K562 (cell line): ENCODE data around the gene CD48. TPM values are rescaled to one million over a fixed set of nuclear protein-coding genes. Genes with fewer than 3 reads are reported as not detected.
A peak's percentile ranks its signal among the peaks of the same experiment; 100 is the strongest.

Experiments
- ATAC-seq: fragments of 200-7000 bp; cut with Tn5 transposase; 3 replicates; pipeline ENCODE4 v1.9.1; 2020; ENCODE audit warnings: moderate library complexity
- BruUV-seq: library from RNA; stranded (reverse); fragments of 400-500 nt; replicated peaks from 2 replicates; lab custom pipeline; 2021; lab: Mats Ljungman, UMichigan
- CTCF ChIA-PET: fragments of 300-600 bp; formaldehyde crosslinking; extraction: SDS; loops from one replicate; lab custom pipeline; 2021; ENCODE audit warnings: low intra/inter-chr PET ratio; lab: Yijun Ruan, JAX
- POLR2A ChIA-PET: fragments of 300-600, 350-650 bp; sonication (Branson Sonifier 250); formaldehyde crosslinking; extraction: SDS; loops from one replicate; lab custom pipeline; 2021; ENCODE audit warnings: antibody characterized with exemption, inconsistent platforms; lab: Yijun Ruan, JAX
- DNase-seq, 4 experiments: peaks; one replicate each; pipeline versions ENCODE4 v3.0.0 to v3.0.0-alpha.2; 2011 to 2018; ENCODE audit warnings: low spot score in 3 of 4, mixed read lengths in 3 of 4; ENCODE audit errors: extremely low read depth in 1 of 4
- FAIRE-seq: peaks from 2 replicates; lab custom pipeline; 2011; peaks lifted over from hg19 to GRCh38; lab: Jason Lieb, UNC
- H2AFZ ChIP-seq: 2 replicates; pipeline ENCODE4 v1.6.0; 2011; ENCODE audit warnings: low read depth, low read length, control low read depth, inconsistent platforms
- H3K27ac ChIP-seq: fragments of 200-600 bp; 3 replicates; pipeline ENCODE4 v1.8.0; 2011; ENCODE audit warnings: low read depth, mild to moderate bottlenecking, control low read depth, inconsistent platforms, low read length, moderate library complexity, mixed read lengths; ENCODE audit errors: extremely low read depth
- H3K27me3 ChIP-seq, 2 experiments: fragments of 300-600 bp in 1 of 2; 2 replicates in 1 of 2; 3 replicates in 1 of 2; pipeline versions ENCODE4 v1.6.0 to v1.8.0; 2011; ENCODE audit warnings: inconsistent platforms in 2 of 2, low read length in 2 of 2, mild to moderate bottlenecking in 1 of 2, mixed read lengths in 1 of 2, moderate library complexity in 1 of 2; ENCODE audit not compliant: control insufficient read depth in 2 of 2, insufficient read depth in 2 of 2
- H3K36me3 ChIP-seq: fragments of 300-600 bp; 3 replicates; pipeline ENCODE4 v1.8.0; 2011; ENCODE audit warnings: mild to moderate bottlenecking, low read length, inconsistent platforms; ENCODE audit not compliant: control insufficient read depth, insufficient read depth
- H3K4me1 ChIP-seq, 2 experiments: fragments of 200-600 bp in 1 of 2; replicated peaks in 1 of 2; 2 replicates in 1 of 2; 3 replicates in 1 of 2; pipeline versions ENCODE4 v1.5.1 to v1.8.0; 2011; ENCODE audit warnings: inconsistent platforms in 2 of 2, low read length in 2 of 2, mild to moderate bottlenecking in 1 of 2, mixed read lengths in 1 of 2, moderate library complexity in 1 of 2; ENCODE audit not compliant: control insufficient read depth in 2 of 2, insufficient read depth in 2 of 2
- H3K4me2 ChIP-seq: 2 replicates; pipeline ENCODE4 v1.6.1; 2011; ENCODE audit warnings: low read length, control low read depth, inconsistent platforms, mixed read lengths; ENCODE audit not compliant: insufficient read depth
- H3K4me3 ChIP-seq: fragments of 200-600 bp; sonication (generic), shearing (Covaris generic); 2 replicates; pipeline ENCODE4 v1.5.1; 2016; ENCODE audit warnings: control low read depth, inconsistent platforms
- H3K79me2 ChIP-seq: fragments of 200-600 bp; 3 replicates; pipeline ENCODE4 v1.8.0; 2011; ENCODE audit warnings: low read length, inconsistent platforms; ENCODE audit not compliant: control insufficient read depth, insufficient read depth
- H3K9ac ChIP-seq, 2 experiments: 2 replicates each; pipeline versions ENCODE4 v1.6.0 to v1.6.1; 2011; ENCODE audit warnings: low read depth in 2 of 2, low read length in 2 of 2, control low read depth in 1 of 2, inconsistent platforms in 1 of 2, mild to moderate bottlenecking in 1 of 2, mixed read lengths in 1 of 2; ENCODE audit not compliant: insufficient read depth in 1 of 2
- H3K9me1 ChIP-seq: one replicate; pipeline ENCODE4 v1.6.0; 2011; ENCODE audit warnings: inconsistent platforms, mild to moderate bottlenecking, low read length, moderate library complexity; ENCODE audit not compliant: control insufficient read depth, insufficient read depth
- H3K9me3 ChIP-seq: replicated peaks from 2 replicates; pipeline ENCODE4 v1.5.1; 2011; ENCODE audit warnings: low read depth, low read length, inconsistent platforms; ENCODE audit not compliant: control insufficient read depth, insufficient read depth
- H4K20me1 ChIP-seq: replicated peaks from 2 replicates; pipeline ENCODE4 v1.6.1; 2011; ENCODE audit warnings: low read length, inconsistent platforms, mixed read lengths; ENCODE audit not compliant: control insufficient read depth, insufficient read depth
- BRD4 ChIP-seq: fragments of 200-600 bp; sonication (generic); IDR thresholded peaks from 2 replicates; pipeline ENCODE4 v1.6.1; 2017; ENCODE audit warnings: inconsistent platforms
- NFIC ChIP-seq: fragments of 450-650 bp; IDR thresholded peaks from 2 replicates; pipeline ENCODE4 v1.6.1; 2017; ENCODE audit warnings: mild to moderate bottlenecking, inconsistent platforms
- NRF1 ChIP-seq, 2 experiments: fragments of 450-650 bp; IDR thresholded peaks in 1 of 2; conservative IDR thresholded peaks in 1 of 2; 2 replicates each; pipeline ENCODE4 v1.6.1; 2014; ENCODE audit warnings: mild to moderate bottlenecking in 2 of 2
- PHF20 ChIP-seq: fragments of 450-650 bp; IDR thresholded peaks from 2 replicates; pipeline ENCODE4 v1.6.1; 2018; ENCODE audit not compliant: partially characterized antibody
- RNF2 ChIP-seq: sonication (generic); IDR thresholded peaks from 2 replicates; pipeline ENCODE4 v1.6.1; 2016
- TEAD1 ChIP-seq, 2 experiments: fragments of 450-650 bp in 1 of 2; sonication (generic) in 1 of 2; formaldehyde crosslinking; IDR thresholded peaks; 2 replicates each; pipeline versions ENCODE4 v1.4.0 to v1.8.0; 2020 to 2022; ENCODE audit warnings: mild to moderate bottlenecking in 2 of 2, missing genetic modification reagents in 1 of 2
- THRAP3 ChIP-seq: fragments of 450-650 bp; IDR thresholded peaks from 2 replicates; pipeline ENCODE4 v1.6.1; 2016; ENCODE audit warnings: mild to moderate bottlenecking, inconsistent platforms, borderline replicate concordance
- TRIM28 ChIP-seq: fragments of 450-650 bp; IDR thresholded peaks from 2 replicates; pipeline ENCODE4 v1.6.1; 2017
- XRCC3 ChIP-seq: fragments of 450-650 bp; IDR thresholded peaks from 2 replicates; pipeline ENCODE4 v1.6.1; 2017; ENCODE audit warnings: mild to moderate bottlenecking, moderate library complexity
- ZFP36 ChIP-seq: fragments of 150-350 bp; IDR thresholded peaks from 2 replicates; pipeline ENCODE4 v1.6.1; 2018; ENCODE audit warnings: low read length, low read depth; ENCODE audit not compliant: partially characterized antibody
- ZNF24 ChIP-seq: fragments of 450-650 bp; IDR thresholded peaks from 2 replicates; pipeline ENCODE4 v1.6.1; 2016
- ZNF282 ChIP-seq: sonication (generic); formaldehyde crosslinking; IDR thresholded peaks from 2 replicates; pipeline ENCODE4 v1.8.1; 2023; ENCODE audit warnings: missing genetic modification reagents
- ZNF436 ChIP-seq: fragments of 250-450, 450-650 bp; sonication (Bioruptor Pico); formaldehyde crosslinking; IDR thresholded peaks from 2 replicates; pipeline ENCODE4 v1.7.0; 2020; ENCODE audit warnings: mild to moderate bottlenecking
- WGBS: fragments of 100-300 bp; shearing (Covaris generic); methylation state at CpG from one replicate; pipeline ENCODE4 v1.1.6; 2016; ENCODE audit warnings: low coverage, mixed read lengths; ENCODE audit not compliant: insufficient coverage; ENCODE audit errors: missing lambda C conversion rate; 5-methylcytosine and 5-hydroxymethylcytosine counted together
- in situ Hi-C: fragments of 300-500 bp; cut with MboI; formaldehyde crosslinking; loops from 4 replicates; pipeline ENCODE4 v1.15.0; 2018; ENCODE audit warnings: inconsistent platforms, mixed read lengths
- intact Hi-C: fragments of 100-400 bp; cut with micrococcal nuclease; formaldehyde crosslinking; loops from 2 replicates; pipeline ENCODE4 v1.14.2; 2022
- polyA plus RNA-seq, 8 experiments: library from polyadenylated mRNA; depleted of rRNA in 4 of 8; stranded (reverse) in 5 of 8; unstranded in 3 of 8; fragments of >200 nt; fragmentation: Nextera tagmentation in 2 of 8; fragmentation: Illumina TruSeq in 1 of 8; extraction: Ambion mirVana in 2 of 8; extraction: Trizol in 1 of 8; gene quantifications; 2 replicates each; pipeline versions ENCODE4 v1.2.1 to v1.2.3, GENCODE V29; 2011 to 2014; ENCODE audit warnings: inconsistent platforms in 1 of 8, missing spikeins in 1 of 8
- total RNA-seq, 7 experiments: library from RNA; depleted of rRNA in 6 of 7; stranded (reverse); fragments of >200 nt in 6 of 7; fragmentation: Illumina TruSeq in 2 of 7; extraction: Trizol in 2 of 7; gene quantifications; 2 replicates each; pipeline versions ENCODE4 v1.2.1 to v1.2.3, GENCODE V29; 2011 to 2021; ENCODE audit warnings: low replicate concordance in 1 of 7
- TF ChIP-seq, protein P1 (sequence below): fragments of 250-450 bp; sonication (Bioruptor Pico); IDR thresholded peaks from 2 replicates; pipeline ENCODE4 v1.4.0; 2020; ENCODE audit warnings: mild to moderate bottlenecking
- TF ChIP-seq, protein P2 (sequence below): fragments of 450-650 bp; IDR thresholded peaks from 2 replicates; pipeline ENCODE4 v1.6.1; 2016; ENCODE audit warnings: missing biosample characterization, missing genetic modification characterization

The CD48 gene
- total and polyA plus RNA-seq, 9 of the 15 experiments (the other 6 are each of a cell fraction or from before 2014, with no cell fraction given), result 0.10 to 0.42 (median 0.29) TPM; not detected in 3

DNA sequence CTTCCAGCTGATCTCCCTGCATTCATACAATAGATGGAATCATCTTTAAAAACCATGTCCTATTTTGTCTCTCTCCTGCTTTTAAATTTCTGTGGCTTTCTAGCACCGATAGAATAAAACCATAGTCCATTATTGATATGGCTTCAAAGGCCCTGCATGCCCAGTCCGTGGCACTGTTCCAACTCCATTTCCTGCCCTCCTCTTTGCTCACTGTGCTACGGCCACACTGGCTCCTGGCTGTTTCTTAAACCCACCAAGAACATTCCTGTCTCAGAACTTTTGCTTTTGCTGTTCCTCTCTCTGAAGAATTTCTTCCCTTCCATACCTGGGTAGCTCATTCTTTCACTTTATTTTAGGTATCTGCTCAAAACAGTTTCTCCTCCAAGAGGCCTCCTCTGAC, 72.0 kb downstream of the CD48 start:
- DNase-seq, result no peak
- Histone ChIP-seq H3K27me3 (no peaks in the 10 kb centered on the region), H3K4me2 (no peak overlapping the region), H3K9ac (no peak overlapping the region), H4K20me1 (no peaks in the 10 kb centered on the region), H3K4me3 (no peak overlapping the region), H3K4me1 (peaks cover 0 to 3% of the 10 kb centered on the region in 2 experiments; a peak in 1 of 5 replicates), H3K27ac (no peak overlapping the region)
- FAIRE-seq, result no peak
- in situ Hi-C loops, result no loop called here
- POLR2A ChIA-PET, result interaction anchor here (0.7 to 1.4 kb wide), 5 partner anchors 10 to 488 kb away, joined by 3 to 6 read pairs (median 3); partner anchors contain the start of gene ATP1A4
- TF ChIP-seq NFIC (0 out of 2 replicates have a peak, but pooled peaks have one; percentile 21), TEAD1 (CRISPR knock-in tag; IDR thresholded peaks at IDR 0.05) (no peak), ZNF24 (no peak), ZNF282 (CRISPR knock-in tag) (no peak), THRAP3 (no peak), ZNF436 (no peak)
- TF ChIP-seq, all 486 proteins: peak for 1
- BruUV-seq, result no TSS peak
- 23% methylated on average over 3 of the region's 3 CpGs for WGBS
- intact Hi-C loops, result no loop called here
- no peaks in the 10 kb centered on the region for H3K79me2 ChIP-seq
- no peaks in the 10 kb centered on the region for H3K9me3 ChIP-seq
- no peak for ATAC-seq
- no peak overlapping the region for H2AFZ ChIP-seq
- H3K36me3 ChIP-seq, result no peaks in the 10 kb centered on the region
- H3K9me1 ChIP-seq, result no peaks in the 10 kb centered on the region
- CTCF ChIA-PET, result no interaction called here

DNA sequence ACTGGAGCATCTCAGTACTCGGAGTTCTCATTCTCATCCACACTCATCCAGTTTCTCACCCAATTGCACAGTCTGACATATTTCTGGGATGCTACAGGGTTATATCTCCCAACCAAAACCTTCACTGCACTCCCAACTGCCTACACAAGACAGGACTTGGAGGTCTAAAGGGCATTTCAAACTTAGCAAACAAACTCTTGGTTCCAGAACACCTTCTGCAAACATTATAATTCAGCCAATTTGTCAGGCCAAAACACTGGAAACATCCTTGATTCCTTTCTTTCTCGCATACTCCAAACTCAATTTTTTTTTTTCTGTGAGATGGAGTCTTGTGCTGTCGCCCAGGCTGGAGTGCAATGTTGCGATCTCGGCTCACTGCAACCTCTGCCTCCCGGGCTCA, 72.7 kb downstream of the CD48 start:
- Histone ChIP-seq H3K4me3 (no peak overlapping the region), H3K9ac (no peak overlapping the region), H2AFZ (no peak overlapping the region), H3K9me1 (no peaks in the 10 kb centered on the region), H3K4me2 (no peak overlapping the region), H3K36me3 (no peaks in the 10 kb centered on the region), H3K4me1 (peaks cover 0 to 3% of the 10 kb centered on the region in 2 experiments; a peak in 2 of 5 replicates), H3K27ac (no peak overlapping the region), H3K79me2 (no peaks in the 10 kb centered on the region), H3K9me3 (no peaks in the 10 kb centered on the region), H3K27me3 (no peaks in the 10 kb centered on the region), H4K20me1 (no peaks in the 10 kb centered on the region)
- intact Hi-C loops, result no loop called here
- BruUV-seq, result no TSS peak
- no peak for DNase-seq
- WGBS, result 69% methylated on average over 5 of the region's 6 CpGs
- CTCF ChIA-PET, result no interaction called here
- no peak for ATAC-seq
- in situ Hi-C loops, result no loop called here
- POLR2A ChIA-PET, result no interaction called here
- FAIRE-seq, result no peak
- TF ChIP-seq XRCC3, result no peak
- TF ChIP-seq, protein P1, sequence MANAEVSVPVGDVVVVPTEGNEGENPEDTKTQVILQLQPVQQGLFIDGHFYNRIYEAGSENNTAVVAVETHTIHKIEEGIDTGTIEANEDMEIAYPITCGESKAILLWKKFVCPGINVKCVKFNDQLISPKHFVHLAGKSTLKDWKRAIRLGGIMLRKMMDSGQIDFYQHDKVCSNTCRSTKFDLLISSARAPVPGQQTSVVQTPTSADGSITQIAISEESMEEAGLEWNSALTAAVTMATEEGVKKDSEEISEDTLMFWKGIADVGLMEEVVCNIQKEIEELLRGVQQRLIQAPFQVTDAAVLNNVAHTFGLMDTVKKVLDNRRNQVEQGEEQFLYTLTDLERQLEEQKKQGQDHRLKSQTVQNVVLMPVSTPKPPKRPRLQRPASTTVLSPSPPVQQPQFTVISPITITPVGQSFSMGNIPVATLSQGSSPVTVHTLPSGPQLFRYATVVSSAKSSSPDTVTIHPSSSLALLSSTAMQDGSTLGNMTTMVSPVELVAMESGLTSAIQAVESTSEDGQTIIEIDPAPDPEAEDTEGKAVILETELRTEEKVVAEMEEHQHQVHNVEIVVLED, result no peak
- no peak for TF ChIP-seq BRD4
- no peak for TF ChIP-seq TRIM28
- TF ChIP-seq, protein P2, sequence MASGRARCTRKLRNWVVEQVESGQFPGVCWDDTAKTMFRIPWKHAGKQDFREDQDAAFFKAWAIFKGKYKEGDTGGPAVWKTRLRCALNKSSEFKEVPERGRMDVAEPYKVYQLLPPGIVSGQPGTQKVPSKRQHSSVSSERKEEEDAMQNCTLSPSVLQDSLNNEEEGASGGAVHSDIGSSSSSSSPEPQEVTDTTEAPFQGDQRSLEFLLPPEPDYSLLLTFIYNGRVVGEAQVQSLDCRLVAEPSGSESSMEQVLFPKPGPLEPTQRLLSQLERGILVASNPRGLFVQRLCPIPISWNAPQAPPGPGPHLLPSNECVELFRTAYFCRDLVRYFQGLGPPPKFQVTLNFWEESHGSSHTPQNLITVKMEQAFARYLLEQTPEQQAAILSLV (tag), result no peak
- TF ChIP-seq PHF20, result no peak
- no peak for TF ChIP-seq NRF1 (conservative IDR thresholded peaks at IDR 0.05 in 1 of 2, IDR thresholded peaks at IDR 0.05 in 1 of 2)
- TF ChIP-seq ZFP36, result no peak
- no peak for TF ChIP-seq RNF2
